Measurements from ENCODE around the gene WDR46.
"Not testable (repeated sequence)": the region's sequence is repeated elsewhere in the genome, so short reads cannot be mapped to it uniquely, and the experiment has no call there.

WDR46 gene

GRCh38 chr6:33286946-33287914 lies 1.8 kb downstream of the WDR46 start:
- no peak for DNase-seq

DNA sequence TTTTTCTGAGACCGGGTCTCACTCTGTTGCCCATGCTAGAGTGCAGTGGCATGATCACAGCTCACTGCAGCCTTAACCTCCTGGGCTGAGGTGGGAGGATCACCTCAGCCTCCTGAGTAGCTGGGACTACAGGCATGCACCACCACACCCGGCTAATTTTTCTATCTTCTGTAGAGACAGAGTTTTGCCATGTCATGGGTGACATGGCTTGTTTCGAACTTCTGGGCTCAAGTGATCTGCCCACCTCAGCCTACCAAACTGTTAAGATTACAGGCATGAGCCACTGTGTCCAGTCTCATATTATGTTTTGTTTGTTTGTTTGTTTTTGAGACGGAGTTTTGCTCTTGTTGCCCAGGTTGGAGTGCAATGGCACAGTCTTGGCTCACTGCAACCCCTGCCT lies 3.8 kb downstream of the WDR46 start:
- not testable (repeated sequence) for DNase-seq

- DNase-seq: no peak
These were observed 8.5 kb downstream of the WDR46 start for GRCh38 chr6:33280539-33280938.

GRCh38 chr6:33279971-33280511 lies 9.0 kb downstream of the WDR46 start:
- DNase-seq: peak; percentile 74 to 75

DNA sequence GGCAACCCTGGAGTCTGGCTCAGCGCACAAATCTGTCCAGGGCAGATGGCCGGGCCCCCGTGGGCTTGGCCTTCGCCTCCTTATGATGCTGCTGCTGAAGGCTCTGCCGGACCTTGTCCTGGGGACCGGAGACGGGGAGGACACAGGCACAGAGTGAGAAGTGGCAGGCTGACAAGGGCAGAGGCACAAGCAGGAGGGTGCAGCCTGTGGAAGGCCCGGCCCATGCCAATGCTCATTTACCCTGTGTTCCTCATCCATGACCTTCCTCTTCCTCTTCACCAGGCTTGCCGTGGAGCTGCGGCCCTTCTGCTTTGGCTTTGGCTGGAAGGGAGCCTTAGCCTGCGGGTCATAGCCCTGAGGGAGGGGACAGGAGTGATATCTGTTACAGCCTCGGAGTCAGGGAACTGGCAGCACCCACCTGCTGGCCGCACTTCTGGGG lies 9.8 kb downstream of the WDR46 start:
- no peak for DNase-seq

GRCh38 chr6:33278810-33279209 lies 10.2 kb downstream of the WDR46 start:
- no peak for DNase-seq

DNA sequence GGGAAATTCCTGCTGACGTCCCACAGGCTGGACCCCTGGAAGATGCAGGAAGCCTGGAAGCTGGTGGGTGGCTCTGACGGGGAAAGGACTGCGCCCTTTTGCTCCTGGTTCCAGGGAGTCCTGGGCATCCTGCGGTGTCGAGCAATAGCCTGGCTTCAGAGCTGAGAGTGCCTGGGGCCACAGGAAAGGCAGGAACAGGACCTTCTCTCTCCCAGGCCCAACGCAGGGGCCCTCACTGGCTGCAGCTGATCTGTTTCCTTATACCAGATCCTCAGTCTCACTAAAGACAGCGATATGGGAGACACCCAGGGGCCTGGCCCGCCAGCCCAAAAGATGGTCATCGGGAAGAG lies 10.7 kb downstream of the WDR46 start:
- no peak for DNase-seq

GRCh38 chr6:33277663-33278391 lies 11.2 kb downstream of the WDR46 start:
- no peak for DNase-seq

GRCh38 chr6:33276864-33277662 lies 12.0 kb downstream of the WDR46 start, which contains the start of gene B3GALT4:
B3GALT4 (plus strand) TSS chr6:33277123; CDS start chr6:33277420, 297 bp downstream.
- DNase-seq: peak; percentile 69 to 78

DNA sequence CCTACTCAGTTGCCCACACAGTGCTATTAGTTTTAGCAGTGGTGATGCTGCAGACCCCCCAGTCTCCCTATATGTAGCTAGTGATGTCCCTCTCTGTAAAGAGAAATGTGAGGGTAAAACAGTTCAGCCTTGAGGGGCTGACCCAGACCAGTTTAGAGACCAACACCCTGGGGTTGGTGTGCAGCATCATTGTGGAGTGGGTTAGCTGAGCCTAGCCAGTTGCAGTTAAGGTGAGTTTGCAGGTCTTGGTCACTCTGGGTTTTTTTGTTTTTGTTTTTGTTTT lies 12.5 kb downstream of the WDR46 start:
- peak in 1 of 2 experiments; percentile 46 for DNase-seq

GRCh38 chr6:33275795-33276580 lies 13.1 kb downstream of the WDR46 start:
- not testable (repeated sequence) for DNase-seq

- no peak for DNase-seq
These were observed 14.8 kb downstream of the WDR46 start for GRCh38 chr6:33273924-33274902.

DNA sequence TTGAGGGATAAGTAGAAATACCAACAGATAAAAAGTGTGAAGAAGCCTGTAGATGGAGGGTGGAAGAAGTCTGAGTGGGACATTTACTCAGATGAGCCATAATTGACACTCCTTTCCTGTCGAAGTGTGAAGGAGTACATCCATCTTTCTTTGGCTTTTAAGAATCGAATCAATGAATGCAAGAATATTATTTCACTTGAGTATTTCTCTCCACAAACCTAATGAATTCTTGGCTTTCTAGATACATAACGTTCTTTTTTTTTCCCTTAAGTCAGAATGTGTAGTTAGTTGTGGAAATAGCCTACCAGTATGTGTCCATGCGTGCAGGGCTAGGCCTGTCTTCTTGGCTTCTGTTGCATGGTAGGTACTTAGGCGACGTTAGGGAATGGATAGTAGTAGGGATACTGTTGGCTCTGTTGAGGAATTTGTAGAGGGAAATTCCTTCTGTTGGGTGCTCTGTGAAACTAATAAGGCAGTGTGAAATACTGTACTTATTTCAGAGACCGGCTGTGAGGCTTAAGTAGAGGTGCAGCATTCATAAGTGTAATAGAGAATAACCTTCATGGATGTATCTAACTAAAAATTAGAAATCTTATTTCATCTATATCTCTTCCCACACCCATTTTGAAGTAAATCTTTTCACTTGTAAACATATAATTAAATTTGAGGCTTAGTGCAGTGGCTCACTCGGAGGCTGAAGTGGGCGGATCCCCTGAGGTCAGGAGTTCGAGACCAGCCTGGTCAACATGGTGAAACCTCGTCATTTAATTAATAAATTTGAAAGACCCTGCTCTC lies 15.7 kb downstream of the WDR46 start:
- no peak for DNase-seq

GRCh38 chr6:33272275-33273128 lies 16.5 kb downstream of the WDR46 start:
- DNase-seq: no peak

GRCh38 chr6:33271468-33272274 lies 17.4 kb downstream of the WDR46 start, which contains the start of the genes RPS18 and VPS52:
RPS18 (plus strand) TSS chr6:33272075; CDS start chr6:33272120, 45 bp downstream.
VPS52 (minus strand) TSS chr6:33271876; CDS start chr6:33271675, 201 bp downstream.
- peak; percentile 98 to 100 for DNase-seq

DNA sequence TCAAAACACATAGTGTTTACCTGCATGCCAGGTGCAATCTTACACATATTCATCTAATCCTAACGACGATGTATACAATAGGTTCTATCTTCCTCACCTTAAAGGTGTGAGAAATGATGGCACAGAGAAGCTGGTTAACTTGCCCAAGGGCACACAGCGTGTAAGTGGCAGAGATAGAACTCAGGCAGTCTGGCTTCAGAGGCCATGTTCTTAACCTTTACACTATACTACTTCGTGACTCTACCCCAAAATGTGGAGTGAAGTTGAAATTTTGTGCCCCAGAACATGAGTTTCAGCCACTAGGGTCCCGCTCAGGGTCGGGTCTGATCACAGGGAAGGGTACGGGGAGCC lies 17.9 kb downstream of the WDR46 start:
- peak; percentile 25 to 55 for DNase-seq

GRCh38 chr6:33264015-33264414 lies 25.0 kb downstream of the WDR46 start:
- DNase-seq: no peak

GRCh38 chr6:33262490-33262889 lies 26.5 kb downstream of the WDR46 start:
- not testable (repeated sequence) for DNase-seq
